ENCODE results near the gene MTFR1L. TPM values are rescaled to one million over a fixed set of nuclear protein-coding genes. Genes with fewer than 3 reads are reported as not detected.
A peak's percentile ranks its signal among the peaks of the same experiment; 100 is the strongest.

MTFR1L gene
- total and polyA plus RNA-seq, 9 of the 15 experiments (the other 6 are each of a cell fraction or from before 2014, with no cell fraction given): 41.4 to 98.5 (median 53.7) TPM

- 0 out of 2 replicates have a peak, but pooled peaks have one; percentile 26 for TF ChIP-seq ATF7 (IDR thresholded peaks at IDR 0.05)
- peak; percentile 46; the same call in 1 of the 2 replicates for TF ChIP-seq ARID1B (IDR thresholded peaks at IDR 0.05)
- TF ChIP-seq SMARCA4 (IDR thresholded peaks at IDR 0.05): peak; percentile 22; the same call in 1 of the 2 replicates
- peak; percentile 58; the same call in 1 of the 2 replicates for TF ChIP-seq HMBOX1 (IDR thresholded peaks at IDR 0.05)
- peak; percentile 25; the same call in 1 of the 2 replicates for TF ChIP-seq SMARCE1 (IDR thresholded peaks at IDR 0.05)
- no peak for TF ChIP-seq ZC3H11A (IDR thresholded peaks at IDR 0.05; ENCODE audit: low read depth, low read length)
Observed at GRCh38 chr1:25854554-25854953, 34.8 kb downstream of the MTFR1L start (continued).

DNA sequence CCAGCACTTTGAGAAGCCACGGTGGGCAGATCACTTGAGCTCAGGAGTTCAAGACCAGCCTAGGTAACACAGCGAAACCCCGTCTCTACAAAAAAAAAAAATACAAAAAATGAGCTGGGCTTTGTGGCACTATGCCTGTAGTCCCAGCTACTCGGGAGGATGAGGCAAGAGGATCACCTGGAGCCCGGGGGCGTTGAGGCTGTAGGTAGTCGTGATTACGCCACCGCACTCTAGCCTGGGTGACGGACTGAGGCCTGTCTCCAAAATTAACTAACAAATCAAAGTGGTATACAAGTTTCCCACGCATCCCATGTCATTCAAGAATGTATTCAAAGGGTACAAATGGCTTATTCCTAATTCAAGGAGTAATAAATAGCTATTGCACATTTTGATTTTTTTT, 37.1 kb downstream of the MTFR1L start:
- WGBS (ENCODE audit: insufficient coverage, low coverage, missing lambda C conversion rate): 78% methylated on average over 11 of the region's 11 CpGs
- Histone ChIP-seq H3K27me3 (ENCODE audit: control insufficient read depth in 2 of 2, insufficient read depth in 2 of 2, low read length in 2 of 2) (no peaks in the 10 kb centered on the region), H4K20me1 (replicated peaks; ENCODE audit: control insufficient read depth, insufficient read depth, low read length) (peaks cover 6% of the 10 kb centered on the region), H3K9me3 (replicated peaks; ENCODE audit: control insufficient read depth, insufficient read depth, low read depth, low read length) (no peaks in the 10 kb centered on the region), H3K9ac (ENCODE audit: insufficient read depth in 1 of 2, low read depth in 2 of 2, low read length in 2 of 2) (peak overlapping the region in 1 of 2 experiments; percentile 47; a peak in 1 of 4 replicates), H3K4me1 (replicated peaks in 1 of 2; ENCODE audit: control insufficient read depth in 2 of 2, insufficient read depth in 2 of 2, low read length in 2 of 2) (peaks cover 41% of the 10 kb centered on the region in 2 experiments), H3K9me1 (ENCODE audit: control insufficient read depth, insufficient read depth, low read length) (no peaks in the 10 kb centered on the region), H3K4me3 (no peak overlapping the region), H3K27ac (ENCODE audit: extremely low read depth, low read depth, low read length) (no peak overlapping the region), H2AFZ (ENCODE audit: low read depth, low read length) (no peak overlapping the region), H3K4me2 (ENCODE audit: insufficient read depth, low read length) (no peak overlapping the region), H3K36me3 (ENCODE audit: control insufficient read depth, insufficient read depth, low read length) (peaks cover 27% of the 10 kb centered on the region; the same call in 2 of the 3 replicates), H3K79me2 (ENCODE audit: control insufficient read depth, insufficient read depth, low read length) (peaks cover 89% of the 10 kb centered on the region)
- ChIA-PET CTCF (ENCODE audit: low intra/inter-chr PET ratio) (interaction anchor here (0.7 kb wide), 1 partner anchor 36 kb away, joined by 4 read pairs; no protein-coding TSS in a partner anchor), POLR2A (interaction anchor here (0.6 to 5.9 kb wide), 8 partner anchors 10 to 658 kb away, joined by 3 to 49 read pairs (median 4); partner anchors contain the start of gene PAQR7)
- TF ChIP-seq CEBPB (tag; IDR thresholded peaks at IDR 0.05): 0 out of 2 replicates have a peak, but pooled peaks have one; percentile 33
- no peak for TF ChIP-seq HNRNPLL (IDR thresholded peaks at IDR 0.05; ENCODE audit: low read depth, low read length, poor library complexity, severe bottlenecking)
- TF ChIP-seq ZC3H11A (IDR thresholded peaks at IDR 0.05; ENCODE audit: low read depth, low read length): no peak
- no peak for DNase-seq (ENCODE audit: extremely low read depth in 1 of 4, low spot score in 3 of 4)
- TSS peak; percentile 14 for BruUV-seq (replicated peaks)
- no peak for FAIRE-seq
- in situ Hi-C loops (cut with MboI) (no loop called here), intact Hi-C loops (cut with micrococcal nuclease) (no loop called here)
- no peak for ATAC-seq
